ENCODE data around the gene PRMT3. TPM values are rescaled to one million over a fixed set of nuclear protein-coding genes. Genes with fewer than 3 reads are reported as not detected.
"Not testable (repeated sequence)": the region's sequence is repeated elsewhere in the genome, so short reads cannot be mapped to it uniquely, and the experiment has no call there.

The PRMT3 gene
- total RNA-seq, 1 experiment from 2014 or later: 18.3 TPM

DNA sequence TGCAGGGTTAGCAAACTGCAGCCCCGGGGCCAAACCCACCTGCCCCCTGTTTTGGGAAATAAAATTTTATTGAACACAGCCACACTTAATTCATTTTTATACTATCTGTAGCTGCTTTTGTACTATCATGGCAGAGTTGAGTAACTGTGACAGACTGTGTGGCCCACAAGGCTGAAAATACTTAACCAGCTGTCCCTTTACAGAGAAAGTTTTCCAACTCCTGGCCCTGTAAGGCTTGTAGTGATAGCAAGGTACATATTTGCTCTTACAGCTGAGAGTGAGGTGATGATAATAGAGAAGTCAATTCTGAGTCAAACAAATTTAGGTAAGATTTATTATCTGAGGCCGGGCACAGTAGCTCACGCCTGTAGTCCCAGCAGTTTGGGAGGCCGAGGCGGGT is 124.5 kb downstream of the PRMT3 start:
- DNase-seq (ENCODE audit: low read depth): no peak

DNA sequence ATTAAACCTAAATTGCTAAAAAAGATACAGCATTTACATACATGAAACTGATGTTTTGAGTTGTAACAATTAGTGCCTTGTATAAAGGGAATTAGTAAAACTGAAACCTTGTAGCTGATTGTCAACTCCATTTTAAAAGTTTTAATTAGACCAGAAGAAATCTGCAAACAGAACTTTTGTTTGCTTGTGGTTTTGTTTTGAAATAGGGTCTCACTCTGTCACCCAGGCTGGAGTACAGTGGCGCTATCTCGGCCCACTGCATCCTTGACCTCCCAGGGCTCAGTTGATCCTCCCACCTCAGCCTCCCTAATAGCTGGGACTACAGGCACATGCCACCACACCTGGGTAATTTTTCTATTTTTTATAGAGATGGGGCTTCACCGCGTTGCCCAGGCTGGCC is 125.4 kb downstream of the PRMT3 start:
- no peak for DNase-seq (ENCODE audit: low read depth)

DNA sequence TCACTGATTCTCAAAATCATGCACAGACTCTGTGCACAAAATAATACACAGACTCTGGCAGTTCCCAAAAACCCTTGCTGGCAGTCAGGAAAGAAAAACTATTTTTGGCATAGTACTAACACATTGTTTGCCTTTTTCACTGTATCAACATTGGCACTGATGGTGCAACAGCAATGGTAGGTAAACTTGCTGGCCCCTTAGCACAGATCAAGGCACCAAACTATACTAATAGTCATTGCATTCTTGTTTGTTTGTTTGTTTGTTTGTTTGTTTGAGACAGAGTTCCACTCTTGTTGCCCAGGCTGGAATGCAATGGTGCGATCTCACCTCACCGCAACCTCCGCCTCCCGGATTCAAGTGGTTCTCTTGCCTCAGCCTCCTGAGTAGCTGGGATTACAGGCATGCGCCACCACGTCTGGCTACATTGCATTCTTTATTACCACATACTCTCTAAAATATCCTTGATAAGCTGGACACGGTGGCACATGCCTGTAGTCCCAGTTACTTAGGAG is 130.9 kb downstream of the PRMT3 start:
- no peak for DNase-seq (ENCODE audit: low read depth)

DNA sequence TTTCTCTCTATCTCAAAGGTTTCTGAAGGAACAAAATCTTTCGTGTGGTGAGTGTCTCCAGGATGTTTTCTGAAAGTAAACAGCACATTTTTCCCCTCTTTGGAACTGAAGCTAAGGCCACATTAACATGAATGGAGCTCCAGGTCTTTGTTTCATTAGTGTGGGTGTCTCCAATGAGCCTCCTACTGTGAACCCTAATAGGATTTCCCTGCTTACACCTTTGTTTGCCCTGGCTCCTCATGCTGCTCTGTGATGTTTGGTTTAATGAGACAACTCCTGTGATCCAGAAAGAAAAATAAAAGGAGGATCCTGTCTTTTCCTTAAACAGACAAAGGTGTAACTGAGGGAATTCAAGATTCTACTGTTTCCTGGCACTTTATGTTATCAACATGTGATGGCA is 135.0 kb downstream of the PRMT3 start:
- no peak for DNase-seq (ENCODE audit: low read depth)

DNA sequence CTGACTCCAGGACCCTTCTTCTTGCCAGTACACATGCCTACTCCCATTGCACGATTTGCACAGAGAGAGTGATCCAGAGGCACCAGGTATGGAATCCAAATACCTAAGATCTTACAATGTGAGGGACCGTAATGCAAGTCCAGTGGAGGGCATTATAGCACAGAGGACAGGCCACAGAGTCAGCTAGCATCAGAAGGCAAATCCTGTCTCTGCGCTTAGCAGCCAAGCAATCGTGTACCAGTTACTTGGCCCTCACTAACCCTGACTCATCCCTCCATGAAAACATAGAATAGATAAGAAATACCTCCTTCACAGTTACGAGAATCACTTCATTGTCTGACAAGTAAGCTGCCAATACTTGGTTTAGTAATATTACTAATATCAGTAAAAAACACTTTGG is 142.2 kb downstream of the PRMT3 start:
- no peak for DNase-seq (ENCODE audit: low read depth)

DNA sequence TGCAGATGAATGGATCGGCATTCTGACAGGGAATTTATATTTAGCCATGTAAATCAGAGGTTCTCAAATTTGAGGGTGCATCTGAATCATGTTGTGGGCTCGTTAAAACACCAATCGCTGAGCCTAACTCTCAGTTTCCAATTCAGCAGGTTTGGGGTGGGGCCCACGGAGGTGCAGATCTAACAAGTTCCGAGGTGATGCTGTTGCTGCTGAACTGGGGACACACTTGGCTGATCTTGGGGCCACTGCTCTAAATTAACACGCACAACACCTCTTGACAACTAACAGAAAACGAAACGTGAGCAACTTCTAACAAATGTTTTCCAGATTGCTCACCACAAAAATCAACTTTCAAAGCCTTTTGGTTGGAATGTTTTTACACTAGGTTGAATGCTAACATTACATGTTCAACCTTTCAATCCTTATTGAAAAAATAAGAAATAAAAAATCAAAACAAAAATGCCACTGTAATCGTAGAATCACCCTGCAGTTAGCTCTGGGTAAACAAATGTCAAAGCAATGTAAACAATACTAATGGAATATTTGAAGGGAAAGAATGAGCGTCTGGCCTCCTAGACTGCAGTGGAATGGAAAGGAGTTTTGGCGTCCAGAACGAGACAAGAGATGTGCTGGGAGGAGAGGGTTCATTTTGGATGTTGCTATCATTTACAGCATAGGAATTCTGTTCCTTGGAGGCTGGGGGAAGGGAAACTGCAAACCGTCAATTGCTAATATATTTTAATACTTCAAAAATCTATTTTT is 143.6 kb downstream of the PRMT3 start:
- DNase-seq (ENCODE audit: low read depth): no peak

DNA sequence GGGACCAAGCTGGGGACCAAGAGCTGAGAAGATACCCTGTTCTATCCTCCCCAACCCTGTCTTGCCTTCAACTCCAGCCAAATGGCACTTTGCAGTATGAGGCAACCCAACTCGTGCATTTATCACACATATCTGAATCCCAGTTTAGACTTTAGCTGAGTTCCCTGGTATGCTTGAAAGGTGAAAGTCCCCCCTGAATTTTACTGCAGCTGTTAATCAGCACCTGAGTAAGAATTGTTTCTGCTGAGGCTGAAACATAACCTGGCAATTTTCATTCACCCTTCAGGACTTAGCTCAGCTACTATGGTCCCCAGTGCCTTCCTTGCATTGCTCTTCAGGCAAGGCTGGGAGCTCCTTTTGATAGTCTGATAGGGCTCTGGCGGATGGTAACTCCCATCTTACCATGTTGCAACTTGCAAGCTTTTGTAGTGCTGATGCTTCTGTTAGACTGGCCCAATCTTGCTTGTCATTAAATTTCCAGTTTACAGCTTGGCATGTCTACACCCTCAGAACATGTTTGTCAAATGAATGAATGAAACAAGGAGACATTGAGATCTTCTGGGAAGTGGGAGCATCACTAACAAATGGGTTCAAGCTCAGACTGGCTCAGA is 147.9 kb downstream of the PRMT3 start:
- DNase-seq (ENCODE audit: low read depth): no peak

DNA sequence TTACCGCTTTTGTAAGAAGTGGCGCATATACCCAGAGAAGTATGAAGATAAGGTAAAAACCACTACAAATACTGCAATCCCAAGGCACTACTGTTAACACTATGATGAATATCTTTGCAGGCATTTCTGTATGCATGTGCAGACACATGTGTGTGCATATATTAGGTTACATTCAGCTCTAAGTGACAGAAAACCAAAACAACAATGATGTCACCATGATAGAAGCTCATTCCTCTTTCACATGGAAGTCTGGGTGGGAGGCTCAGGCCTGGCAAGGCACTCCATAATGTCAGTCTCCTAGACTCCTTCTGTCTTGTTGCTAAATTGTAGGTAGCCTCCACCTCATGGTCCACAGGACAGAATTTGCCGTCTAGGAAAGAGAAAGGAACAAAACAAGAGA is 148.8 kb downstream of the PRMT3 start:
- no peak for DNase-seq (ENCODE audit: low read depth)

DNA sequence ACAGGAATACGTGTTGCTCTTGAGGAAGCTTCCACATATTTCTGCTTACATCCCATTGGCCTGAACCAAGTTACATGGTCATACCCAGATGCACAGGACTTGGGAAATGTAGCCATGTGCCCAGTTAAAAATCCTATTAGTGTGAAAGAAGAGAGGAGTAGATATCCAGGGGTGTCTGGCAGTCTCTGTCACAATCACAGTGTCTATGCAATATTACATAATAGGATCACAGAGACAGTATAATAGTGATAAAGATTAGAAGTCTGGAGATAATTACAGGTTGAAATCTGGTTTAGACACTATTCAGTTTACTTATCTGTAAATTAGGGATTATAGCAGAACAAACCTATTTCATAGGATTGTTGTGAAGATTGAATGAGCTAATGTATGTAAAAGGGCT is 149.3 kb downstream of the PRMT3 start:
- no peak for DNase-seq (ENCODE audit: low read depth)

DNA sequence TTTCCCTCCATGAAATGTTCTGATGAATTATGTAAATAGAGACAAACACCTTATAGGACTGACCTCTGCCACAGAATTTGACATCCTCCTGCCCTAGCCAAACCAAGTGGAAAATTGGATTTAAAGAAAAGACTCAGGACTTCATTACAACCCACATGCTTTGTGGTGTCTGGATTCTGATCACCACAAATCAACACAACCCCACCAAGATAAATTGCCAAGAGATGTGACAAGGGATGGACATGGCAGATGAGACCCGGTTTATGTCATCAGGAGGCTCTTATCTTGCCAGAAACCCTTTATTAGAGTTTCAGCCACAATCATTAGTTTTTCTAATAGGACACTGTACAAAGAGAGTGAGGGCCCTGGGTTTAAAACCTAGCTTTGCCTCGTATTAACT is 154.0 kb downstream of the PRMT3 start:
- no peak for DNase-seq (ENCODE audit: low read depth)

DNA sequence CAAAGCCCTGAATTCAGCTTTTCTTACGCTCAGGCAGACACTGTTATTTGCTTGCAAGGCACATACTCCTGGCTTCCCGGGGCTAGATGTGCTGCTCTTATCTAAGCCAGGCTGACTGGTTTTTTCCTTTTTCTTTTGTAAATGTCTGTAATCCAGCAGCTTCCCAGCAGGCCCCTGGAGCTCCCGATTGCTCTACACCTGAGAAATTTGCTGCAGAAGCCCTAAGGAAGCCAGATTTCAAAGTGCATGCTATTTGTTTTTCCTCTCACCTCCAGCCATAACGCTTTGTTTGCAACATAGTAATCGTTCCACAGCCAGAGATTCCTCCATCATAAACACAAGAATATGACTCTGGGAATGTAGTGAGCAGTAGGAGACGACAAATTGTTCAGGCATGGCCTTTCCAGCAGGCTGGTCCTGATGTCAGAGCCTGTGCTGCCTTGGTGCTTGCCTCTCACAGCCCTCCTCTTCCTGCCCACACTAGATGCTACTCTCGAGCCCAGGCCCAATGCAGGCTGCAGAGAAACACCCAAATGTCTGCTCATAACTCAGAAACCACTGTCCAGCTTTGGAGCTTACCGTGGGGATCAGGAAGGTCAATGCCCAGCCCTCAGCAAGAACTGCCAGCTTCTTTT is 157.2 kb downstream of the PRMT3 start:
- no peak for DNase-seq (ENCODE audit: low read depth)

DNA sequence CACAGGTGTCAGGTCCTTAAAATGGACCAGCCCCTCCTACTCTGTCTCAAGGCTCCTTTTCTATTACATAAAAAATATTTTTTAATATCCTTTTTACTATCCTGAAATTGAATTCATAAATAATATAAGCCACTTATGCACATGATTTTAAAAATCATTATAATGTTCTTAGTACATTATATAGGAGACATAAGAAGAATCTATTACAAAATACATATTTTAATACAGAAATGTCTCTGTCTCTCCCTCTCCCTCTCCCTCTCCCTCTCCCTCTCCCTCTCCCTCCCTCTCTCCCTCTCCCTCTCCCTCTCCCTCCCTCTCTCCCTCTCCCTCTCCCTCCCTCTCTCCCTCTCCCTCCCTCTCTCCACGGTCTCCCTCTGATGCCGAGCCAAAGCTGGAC is 159.9 kb downstream of the PRMT3 start:
- DNase-seq (ENCODE audit: low read depth): no peak

DNA sequence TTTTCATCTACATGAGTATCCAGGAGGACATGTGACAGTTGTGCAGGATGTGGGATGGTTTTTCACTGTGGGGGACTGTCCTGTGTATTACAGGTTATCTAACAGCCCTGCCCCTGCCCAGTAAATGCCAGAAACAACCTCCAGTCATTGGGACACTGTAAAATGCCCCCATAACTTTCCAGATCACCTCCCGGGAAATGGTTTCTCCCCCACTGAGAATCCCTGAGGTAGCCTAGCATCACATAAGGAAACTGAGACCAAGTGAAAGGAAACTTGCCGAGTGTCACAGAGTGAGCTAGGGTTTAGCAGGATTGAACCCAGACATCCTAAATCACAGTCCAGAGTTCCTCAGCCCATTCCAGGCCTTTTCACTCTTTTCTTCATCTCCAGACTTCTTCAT is 163.6 kb downstream of the PRMT3 start:
- no peak for DNase-seq (ENCODE audit: low read depth)

DNA sequence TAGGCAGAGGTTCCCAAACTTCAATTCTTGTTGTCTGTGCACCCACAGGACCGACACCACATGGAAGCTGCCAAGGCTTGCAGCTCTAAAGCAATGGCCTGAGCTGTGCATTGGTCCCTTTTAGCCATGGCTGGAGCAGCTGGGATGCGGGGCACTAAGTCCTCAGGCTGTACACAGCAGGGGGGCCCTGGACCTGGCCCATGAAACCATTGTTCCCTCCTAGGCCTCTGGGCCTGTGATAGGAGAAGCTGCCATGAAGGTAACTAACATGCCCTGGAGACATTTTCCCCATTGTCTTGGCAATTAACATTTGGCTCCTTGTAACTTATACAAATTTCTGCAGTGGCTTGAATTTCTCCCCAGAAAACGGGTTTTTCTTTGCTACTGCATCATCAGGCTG is 168.3 kb downstream of the PRMT3 start:
- no peak for DNase-seq (ENCODE audit: low read depth)

DNA sequence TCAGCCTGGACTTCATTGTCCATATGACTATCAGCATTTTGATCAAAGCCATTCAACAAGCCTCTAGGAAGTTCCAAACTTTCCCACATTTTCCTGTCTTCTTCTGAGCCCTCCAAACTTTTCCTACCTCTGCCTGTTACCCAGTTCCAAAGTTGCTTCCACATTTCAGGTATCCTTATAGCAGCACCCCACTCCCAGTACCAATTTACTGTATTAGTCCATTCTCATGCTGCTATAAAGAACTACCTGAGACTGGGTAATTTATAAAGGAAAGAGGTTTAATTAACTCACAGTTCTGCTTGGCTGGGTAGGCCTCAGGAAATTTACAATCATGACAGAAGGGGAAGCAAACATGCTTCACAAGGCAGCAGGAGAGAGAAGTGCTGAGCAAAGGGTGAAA is 168.9 kb downstream of the PRMT3 start:
- DNase-seq (ENCODE audit: low read depth): not testable (repeated sequence)

DNA sequence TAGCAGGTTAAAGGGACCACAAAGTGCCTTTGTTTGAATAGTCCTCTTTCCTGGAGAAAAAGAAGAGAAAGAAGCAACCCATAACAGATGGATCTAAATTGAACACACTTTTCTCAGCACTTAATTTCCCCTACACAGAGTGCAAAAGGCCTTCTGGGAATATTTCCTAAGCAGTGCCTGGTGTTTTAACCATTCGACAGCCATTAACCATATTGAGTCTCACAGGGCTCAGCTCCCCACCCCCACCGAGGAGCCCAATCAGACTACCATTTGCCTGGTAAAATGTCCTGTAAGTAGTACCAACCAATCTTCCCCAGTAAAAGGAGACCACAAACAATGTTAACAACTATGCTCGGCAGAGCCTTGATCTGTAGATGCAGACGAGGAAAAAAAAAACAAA is 171.2 kb downstream of the PRMT3 start:
- no peak for DNase-seq (ENCODE audit: low read depth)

Other genes with a start within 250 kb of the PRMT3 start
- not detected in 2 replicates for gene DBX1, start 227.2 kb upstream of the PRMT3 start, total RNA-seq (2014; rRNA removed; shearing (Covaris generic))
- gene HTATIP2, start 24.0 kb upstream of the PRMT3 start, total RNA-seq (2014; rRNA removed; shearing (Covaris generic)): 54.5 and 67.4 TPM in 2 replicates
- not detected in 2 replicates for gene SLC6A5, start 211.9 kb downstream of the PRMT3 start, total RNA-seq (2014; rRNA removed; shearing (Covaris generic))